T47D (cell line): Measurements from ENCODE around the gene MKKS.

ENCODE experiments used
- DNase-seq, 2 experiments: peaks; one replicate each; pipeline versions ENCODE4 v3.0.0 to v3.0.0-alpha.2; 2011 to 2012; ENCODE audit warnings: low read depth in 1 of 2, low spot score in 1 of 2
- JUND ChIP-seq: IDR thresholded peaks from 2 replicates; pipeline ENCODE4 v1.6.1; 2012; ENCODE audit warnings: low read depth
- in situ Hi-C: cut with HindIII; loops from 2 replicates; pipeline ENCODE4 v1.10.0; 2016; ENCODE audit warnings: low sequenced_read_pairs, low pct_unique_long_range_greater_than_20kb

Gene MKKS

DNA sequence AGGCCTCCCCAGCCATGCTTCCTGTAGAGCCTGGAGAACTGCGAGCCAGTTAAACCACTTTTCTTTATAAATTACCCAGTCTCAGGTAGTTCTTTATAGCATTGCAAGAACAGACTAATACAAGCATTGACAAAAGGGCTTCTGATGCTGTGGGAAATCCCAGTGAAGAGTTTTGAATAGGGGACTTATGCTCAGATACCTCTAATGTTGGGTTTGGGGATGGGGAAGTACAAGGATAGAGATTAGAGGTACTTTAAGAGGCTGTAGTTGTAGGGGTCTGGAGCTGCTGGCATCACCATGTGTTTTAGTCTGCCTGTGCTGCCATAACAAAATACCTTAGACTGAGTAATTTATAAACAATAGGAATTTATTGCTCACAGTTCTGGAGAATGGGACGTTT, 9.9 kb upstream of the MKKS start:
- in situ Hi-C loops = no loop called here
- no peak for TF ChIP-seq JUND

GRCh38 chr20:10438217-10438616, 4.2 kb upstream of the MKKS start:
- DNase-seq = no peak
- no peak for TF ChIP-seq JUND
- in situ Hi-C loops = no loop called here

More for the DNA sequence above, 9.9 kb upstream of the MKKS start:
- DNase-seq = no peak

DNA sequence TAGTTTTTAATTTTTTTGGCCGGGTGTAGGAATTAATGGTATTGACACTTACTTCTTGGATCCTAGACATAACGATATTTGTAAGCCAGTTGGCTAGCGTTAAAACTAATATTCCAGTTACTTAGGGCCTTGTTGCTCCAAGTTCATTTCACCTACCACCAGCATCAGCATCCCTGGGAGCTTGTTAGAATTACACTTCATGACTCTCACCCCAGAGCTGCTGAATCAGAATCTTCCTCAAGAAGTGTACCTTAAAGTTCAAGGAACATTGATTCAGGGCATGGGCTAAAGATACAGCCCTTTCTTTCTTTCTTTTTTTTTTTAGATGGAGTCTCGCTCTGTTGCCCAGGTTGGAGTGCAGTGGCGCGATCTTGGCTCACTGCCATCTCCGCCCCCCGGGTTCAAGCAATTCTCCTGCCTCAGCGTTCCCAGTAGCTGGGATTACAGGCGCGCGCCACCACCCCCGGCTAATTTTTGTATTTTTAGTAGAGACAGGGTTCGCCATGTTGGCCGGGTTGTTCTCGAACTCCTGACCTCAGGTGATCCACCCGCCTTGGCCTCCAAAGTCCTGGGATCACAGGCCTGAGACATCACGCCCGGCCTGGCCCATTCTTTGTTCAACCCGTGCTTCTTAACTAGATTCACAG, 2.2 kb upstream of the MKKS start:
- DNase-seq = no peak
- in situ Hi-C loops = no loop called here
- TF ChIP-seq JUND = no peak

DNA sequence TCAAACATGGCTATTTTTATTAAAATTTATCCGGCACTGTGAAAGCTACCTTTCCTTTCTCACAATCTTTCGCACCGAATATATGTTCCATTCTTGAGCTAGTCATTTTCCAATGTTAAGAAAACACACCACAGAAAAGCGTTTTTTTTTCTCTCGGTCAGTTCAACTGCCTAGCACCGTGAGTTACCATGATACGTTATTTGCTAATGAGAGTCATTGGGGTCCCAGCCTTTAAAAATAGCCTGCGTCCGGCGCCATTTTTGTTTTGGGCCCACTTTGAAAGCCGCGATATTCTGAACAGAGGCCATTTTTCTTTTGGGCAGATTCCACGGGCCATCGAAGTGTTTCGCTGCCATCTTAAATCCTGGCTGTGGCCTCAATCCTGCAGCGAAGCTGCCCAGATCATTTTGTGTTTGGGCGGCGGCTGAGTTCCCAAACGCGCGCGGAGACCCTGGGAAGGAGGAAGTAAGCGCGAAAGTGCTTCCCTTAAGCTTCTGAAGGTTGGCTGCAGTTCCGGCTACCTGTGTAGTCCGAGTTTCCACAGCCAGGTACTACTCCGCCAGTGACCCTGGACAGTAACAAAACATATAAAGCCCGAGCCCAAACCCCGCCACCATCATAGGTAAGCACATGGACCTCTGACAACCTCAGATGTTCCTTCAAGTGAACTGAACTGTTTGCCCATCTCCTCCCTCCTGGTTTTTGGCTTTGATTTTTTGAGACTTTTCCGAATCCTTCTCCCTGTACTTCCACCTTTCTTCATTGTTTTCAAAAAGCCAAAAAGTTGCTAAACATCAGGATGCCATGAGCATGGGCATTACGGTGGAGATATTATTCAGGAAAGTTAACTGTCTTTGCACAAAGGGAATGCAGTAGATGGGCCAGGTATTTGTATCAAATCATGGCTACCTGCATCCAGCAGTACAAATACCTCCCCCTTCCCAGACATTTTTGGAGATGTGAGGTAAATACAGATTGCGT, 1.1 kb upstream of the MKKS start, which contains the start of gene SLX4IP:
SLX4IP (plus strand) TSS at position 474 of the 981 bp plus-strand sequence. CDS start 22,900 bp downstream, outside the sequence.
- in situ Hi-C loops = no loop called here
- peak; percentile 50 to 98 for DNase-seq
- no peak for TF ChIP-seq JUND

DNA sequence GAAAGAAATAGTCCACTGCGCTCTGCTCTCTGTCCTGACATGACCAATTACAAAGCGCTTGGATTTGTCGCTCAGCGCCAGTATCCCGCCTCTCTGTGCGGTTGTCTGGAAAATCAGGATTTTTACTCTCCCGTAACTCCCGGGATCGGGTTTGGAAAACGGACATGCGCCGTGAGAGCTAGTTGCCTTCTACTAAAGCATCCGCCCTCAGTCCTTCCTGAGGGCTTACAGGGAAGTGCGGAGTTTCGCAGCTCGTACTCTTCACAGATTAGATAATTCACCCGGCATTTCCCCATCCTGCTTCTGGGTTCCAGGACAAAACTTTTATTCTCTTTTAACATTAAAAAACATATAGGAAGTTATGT, 427 bp upstream of the MKKS start:
- in situ Hi-C loops = no loop called here
- DNase-seq = peak; percentile 74 to 99
- TF ChIP-seq JUND = no peak; the same call in 1 of the 2 replicates

GRCh38 chr20:10433014-10433622, 904 bp downstream of the MKKS start:
- in situ Hi-C loops = no loop called here
- no peak for DNase-seq
- no peak for TF ChIP-seq JUND

DNA sequence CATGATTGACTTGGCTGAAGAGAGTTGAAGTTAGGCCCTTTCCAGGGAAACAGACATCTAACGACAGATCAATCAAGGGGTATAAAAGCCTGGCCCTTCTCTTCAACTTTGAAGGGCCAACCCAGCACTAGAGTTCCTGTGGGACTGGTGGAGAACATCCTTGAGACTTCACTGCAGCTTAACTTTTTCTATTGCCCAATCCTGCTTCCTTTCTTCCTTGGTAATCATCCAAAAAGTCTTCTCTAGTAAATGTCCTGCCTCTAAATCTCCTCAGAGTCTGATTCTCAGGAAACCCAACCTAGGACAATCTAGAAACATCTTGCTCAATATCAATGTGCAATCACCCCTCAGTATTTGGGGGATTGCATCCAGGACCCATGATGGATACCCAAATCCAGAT, 1.9 kb downstream of the MKKS start:
- no peak for TF ChIP-seq JUND
- in situ Hi-C loops = no loop called here
- DNase-seq = no peak

GRCh38 chr20:10430704-10431103, 3.3 kb downstream of the MKKS start:
- TF ChIP-seq JUND = no peak
- in situ Hi-C loops = no loop called here

DNA sequence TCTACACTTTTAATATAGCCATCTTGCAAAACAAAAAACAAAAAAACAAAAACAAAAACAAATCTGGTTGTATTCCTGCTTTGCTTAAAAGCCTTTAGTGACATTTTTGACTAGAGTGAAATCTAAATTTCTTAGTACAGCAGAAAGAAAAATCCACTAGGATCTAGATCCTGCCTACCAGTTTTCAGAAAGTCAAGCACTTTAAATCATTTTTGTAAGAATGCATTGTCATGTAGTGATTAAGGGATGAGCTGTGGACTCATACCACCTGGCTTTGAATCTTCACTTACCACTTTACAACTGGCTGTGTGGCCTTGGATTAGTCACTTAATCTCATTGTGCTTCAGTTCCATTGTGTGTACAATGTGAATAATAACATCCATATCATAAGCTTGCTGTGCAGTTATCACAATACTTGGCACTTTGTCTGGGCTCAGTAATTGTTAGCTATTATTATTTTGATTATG, 4.0 kb downstream of the MKKS start:
- in situ Hi-C loops = no loop called here
- no peak for TF ChIP-seq JUND
- DNase-seq = no peak

More at GRCh38 chr20:10430704-10431103, 3.3 kb downstream of the MKKS start:
- DNase-seq = no peak

DNA sequence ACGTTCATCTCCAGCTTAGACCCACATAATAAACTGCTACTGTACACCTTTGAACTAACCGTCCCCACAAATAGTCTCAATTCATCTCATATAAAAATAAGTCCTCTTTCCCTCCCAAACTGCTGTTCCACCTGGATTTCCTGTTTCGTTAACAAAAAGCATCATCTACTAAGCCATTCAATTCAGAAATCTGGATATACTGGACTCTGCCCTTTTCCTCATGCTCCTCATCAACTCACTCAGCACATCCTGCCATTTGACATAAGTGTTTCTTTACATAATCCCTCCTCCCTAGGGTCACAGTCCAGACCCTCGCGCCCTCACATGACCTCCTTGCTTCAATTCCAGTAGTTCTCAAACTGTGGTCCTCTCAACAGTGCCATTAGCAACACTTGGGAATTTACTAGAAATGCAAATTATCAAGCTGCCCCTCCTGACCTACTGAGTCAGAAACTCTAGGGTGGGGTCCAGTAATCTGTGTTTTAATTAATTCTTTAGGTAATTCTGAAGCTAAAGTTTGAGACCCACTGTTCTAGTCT, 4.5 kb downstream of the MKKS start:
- no peak for TF ChIP-seq JUND
- in situ Hi-C loops = no loop called here
- no peak for DNase-seq

DNA sequence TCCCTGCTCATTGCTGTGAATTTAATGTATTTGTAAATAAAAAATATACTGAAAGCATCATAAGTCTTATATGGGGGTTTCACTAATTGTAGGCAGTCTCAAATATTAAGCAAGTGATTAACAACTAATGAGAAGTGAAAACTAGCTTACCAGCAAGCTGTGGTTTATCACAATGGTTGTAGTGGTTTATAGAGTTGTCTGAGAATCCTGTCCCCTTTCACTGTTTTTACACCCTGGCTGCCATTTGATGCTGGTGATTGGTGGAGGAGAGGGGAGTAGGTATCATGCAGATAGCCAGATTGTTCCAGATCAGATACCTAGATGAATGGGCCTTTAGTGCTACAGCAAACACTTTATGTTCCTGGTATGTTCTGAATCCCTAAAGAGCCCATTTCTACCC, 6.0 kb downstream of the MKKS start:
- no peak for DNase-seq
- in situ Hi-C loops = no loop called here
- TF ChIP-seq JUND = no peak

GRCh38 chr20:10427060-10427692, 6.8 kb downstream of the MKKS start:
- in situ Hi-C loops = no loop called here
- DNase-seq = peak; percentile 20 to 72
- TF ChIP-seq JUND = no peak

DNA sequence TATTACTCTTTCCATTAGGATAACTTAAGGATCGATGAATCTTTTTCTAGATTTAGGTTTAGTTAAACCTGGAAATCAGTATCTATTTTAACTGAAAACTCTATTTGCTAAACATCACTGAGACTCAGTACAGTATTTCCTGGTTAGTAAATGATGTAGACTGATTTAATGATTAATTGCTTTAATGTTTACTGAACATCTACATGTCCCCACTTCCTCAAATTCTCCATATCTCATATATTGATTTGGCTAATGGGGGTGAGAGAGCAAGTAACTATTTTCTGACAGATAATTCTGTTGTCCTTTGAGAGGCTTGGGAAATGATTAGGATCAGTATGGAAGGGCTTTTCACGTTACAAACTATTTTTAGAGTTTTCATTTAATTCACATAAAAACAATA, 10.3 kb downstream of the MKKS start:
- no peak for TF ChIP-seq JUND
- in situ Hi-C loops = no loop called here
- no peak for DNase-seq
